GM19452 (cell line): ENCODE results near the gene HTATIP2.
"Not testable (repeated sequence)": the region's sequence is repeated elsewhere in the genome, so short reads cannot be mapped to it uniquely, and the experiment has no call there.

Source experiments
- ATAC-seq: cut with Tn5 transposase; IDR thresholded peaks from one replicate; pipeline ENCODE4 v1.9.1; 2021; ENCODE audit not compliant: unreplicated experiment

Gene HTATIP2

DNA sequence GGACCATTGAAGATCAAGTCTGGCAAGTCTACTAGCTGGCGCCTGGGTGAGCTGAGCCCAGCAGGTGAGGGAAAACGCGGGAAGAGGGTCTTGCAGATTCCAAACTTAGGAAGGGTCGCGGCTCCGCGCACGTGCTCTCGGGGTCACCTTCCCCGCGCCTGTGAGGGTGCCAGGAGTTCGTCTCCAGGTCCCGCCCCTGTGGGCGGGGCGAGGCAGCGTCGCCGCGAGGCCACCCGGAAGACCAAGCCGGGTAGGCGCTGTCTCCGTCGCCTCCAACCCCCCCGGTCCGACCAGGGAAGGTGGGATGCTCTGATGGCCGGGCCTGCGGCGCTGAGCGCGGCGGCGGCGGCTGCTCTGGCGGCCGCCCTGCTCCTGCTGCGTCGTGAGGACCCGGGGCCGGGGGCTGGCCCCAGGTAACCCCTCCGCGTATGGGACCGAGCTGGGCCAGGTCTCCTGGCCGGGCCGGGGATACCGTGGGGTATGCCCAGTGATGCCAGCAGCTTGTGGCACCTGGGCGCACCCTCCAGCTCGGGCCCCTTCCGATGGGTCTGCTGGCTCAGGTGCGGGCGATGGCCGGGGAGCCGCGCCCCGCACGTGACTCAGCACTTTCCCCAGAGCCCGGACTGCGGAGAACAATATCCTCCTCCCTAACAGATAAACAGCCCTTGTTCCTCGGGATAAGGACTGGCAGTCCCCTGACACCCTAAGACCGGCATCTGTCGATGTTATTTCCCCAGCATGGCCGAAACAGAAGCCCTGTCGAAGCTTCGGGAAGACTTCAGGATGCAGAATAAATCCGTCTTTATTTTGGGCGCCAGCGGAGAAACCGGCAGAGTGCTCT is at the start of gene HTATIP2:
Gene HTATIP2, plus strand, starts transcription at position 215 of the 841 bp plus-strand sequence. Its CDS starts 524 bp downstream, at position 739.
- peak; percentile 93 for ATAC-seq

- ATAC-seq = no peak
Measured at GRCh38 chr11:20315800-20316199, 47.7 kb upstream of the HTATIP2 start.

GRCh38 chr11:20321177-20321576 is 42.3 kb upstream of the HTATIP2 start:
- no peak for ATAC-seq

DNA sequence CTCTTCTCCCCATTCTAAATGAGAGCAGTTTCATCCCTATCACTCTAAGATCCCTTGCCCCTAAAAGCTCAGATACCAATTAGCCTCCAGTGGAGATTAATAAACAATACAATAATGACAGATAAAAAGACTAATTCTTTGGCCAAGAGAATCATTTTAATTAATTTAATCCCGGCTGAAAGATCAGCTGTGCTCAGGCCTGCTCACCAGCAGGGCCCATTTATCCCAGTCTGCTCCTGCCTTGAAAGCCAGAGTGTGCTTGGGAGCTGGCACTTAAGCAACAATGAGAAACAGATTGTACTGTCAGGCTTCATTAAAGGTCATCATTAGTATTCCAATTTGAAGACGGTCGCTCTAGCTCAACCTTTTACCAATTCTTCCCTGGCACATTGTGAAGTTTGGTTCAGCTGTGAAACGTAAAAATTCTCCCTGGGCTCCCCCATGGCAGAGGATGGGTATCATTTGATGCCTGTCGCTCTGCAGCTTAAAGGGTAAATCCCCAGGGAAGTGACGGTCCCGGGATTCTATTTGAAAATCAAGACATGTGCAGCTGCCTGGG is 36.1 kb upstream of the HTATIP2 start:
- ATAC-seq = no peak

DNA sequence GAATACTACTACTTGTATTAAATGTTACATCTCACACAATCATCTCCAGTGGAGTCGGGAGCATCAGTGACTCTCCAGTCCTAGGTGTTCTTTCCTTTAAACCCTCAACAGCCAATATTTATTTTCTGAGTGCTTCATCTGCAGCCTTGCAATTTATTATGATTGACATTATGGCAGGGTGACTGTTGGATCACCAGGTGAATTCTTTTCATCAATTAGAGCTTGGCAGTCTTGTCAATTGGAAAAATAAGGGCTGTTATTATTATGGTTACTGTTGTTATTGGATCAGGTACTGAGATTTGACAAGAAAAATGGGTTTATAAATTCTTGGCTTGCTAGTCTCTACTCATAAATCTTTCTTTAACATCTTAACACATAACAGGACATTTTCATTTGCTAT is 27.5 kb upstream of the HTATIP2 start:
- ATAC-seq = no peak

GRCh38 chr11:20337526-20338154 is 25.9 kb upstream of the HTATIP2 start:
- ATAC-seq = no peak

GRCh38 chr11:20342347-20343141 is 21.0 kb upstream of the HTATIP2 start:
- no peak for ATAC-seq

DNA sequence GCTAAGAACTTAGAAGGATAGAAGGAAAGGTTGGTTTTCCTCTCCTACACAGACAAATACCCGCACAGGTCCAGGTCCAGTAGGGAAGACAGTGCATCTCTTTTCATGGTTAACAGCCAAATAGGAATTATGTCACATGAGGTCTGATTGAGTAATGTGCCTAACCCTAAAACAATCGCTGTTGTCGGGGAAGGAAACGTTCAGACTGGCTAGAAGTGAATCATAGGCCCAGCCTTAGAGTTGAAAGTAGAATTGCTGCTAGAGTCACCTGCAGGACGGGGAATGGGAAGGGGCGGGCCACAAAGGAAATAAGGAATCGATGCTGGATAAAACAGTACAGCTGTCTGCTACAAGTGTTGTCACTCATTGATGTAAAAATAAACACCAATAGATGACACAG is 12.4 kb upstream of the HTATIP2 start:
- ATAC-seq = no peak

GRCh38 chr11:20351751-20352262 is 11.7 kb upstream of the HTATIP2 start:
- no peak for ATAC-seq

DNA sequence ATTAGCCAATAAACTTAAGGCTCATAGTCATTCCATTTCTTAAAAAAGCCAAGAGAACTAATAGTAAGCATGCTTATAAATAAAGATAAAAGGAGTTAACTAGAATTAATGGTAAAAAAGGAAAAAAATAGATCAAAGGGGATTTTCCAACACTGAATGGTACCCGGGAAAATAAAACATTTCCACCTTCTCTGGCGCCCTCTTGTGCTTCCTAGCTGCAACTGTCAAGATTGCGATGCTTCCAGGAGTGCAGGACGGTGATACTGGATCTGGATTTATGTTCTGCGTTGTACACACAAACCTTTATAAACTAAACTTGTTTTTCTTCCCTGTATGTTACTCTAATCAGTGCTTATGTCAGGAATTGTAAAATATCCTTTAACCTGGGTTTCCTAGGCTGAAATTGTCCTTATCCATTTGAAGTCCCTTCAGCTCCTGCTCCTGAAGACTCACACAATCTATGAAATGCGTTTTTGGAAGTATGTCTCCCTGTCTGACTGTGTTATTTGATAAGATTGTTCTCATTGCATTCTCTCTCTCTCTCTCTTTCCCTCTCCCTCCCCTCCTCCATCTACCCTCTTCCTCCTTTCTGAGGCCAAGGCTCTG is 9.6 kb upstream of the HTATIP2 start:
- no peak for ATAC-seq

GRCh38 chr11:20355221-20356219 is 8.0 kb upstream of the HTATIP2 start:
- peak; percentile 87 for ATAC-seq

GRCh38 chr11:20357150-20357549 is 6.4 kb upstream of the HTATIP2 start:
- ATAC-seq = no peak

DNA sequence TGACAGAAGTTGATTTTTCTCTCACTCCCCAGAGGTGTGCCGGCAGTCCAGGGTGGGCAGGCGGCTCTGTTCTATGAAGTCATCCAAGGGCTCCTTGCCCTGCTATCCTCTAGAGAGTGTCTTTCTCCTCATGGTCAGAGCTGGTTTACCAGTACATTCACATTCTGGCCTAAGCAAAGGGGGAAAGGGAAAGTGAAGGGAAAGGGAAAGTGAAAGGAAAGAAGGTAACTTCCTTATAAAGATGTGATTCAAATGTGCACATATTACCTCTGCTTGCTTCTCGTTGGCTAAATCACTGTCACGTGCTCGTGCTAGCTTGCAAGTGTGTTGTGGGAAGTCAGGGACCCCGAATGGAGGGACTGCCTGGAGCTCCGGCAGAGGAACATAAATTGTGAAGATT is 2.9 kb upstream of the HTATIP2 start:
- peak; percentile 45 for ATAC-seq

DNA sequence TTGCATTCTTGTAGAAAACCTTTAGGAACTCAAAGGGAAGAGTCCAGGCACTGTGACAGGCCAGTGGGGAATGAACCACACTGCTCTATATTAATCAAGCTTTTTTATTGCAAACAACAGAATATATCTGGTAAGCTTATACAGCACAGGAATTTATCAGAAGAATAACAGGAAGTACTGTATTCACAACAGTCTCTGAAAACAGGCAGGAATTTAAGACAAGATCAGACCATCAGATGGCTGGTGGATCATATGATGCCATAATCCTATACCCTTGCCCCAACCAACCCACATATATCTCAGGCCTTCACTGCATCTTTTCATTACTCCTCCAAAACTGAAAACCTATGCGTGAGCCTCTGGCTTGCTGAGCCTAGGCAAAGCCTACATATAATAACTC is 1.0 kb upstream of the HTATIP2 start:
- ATAC-seq = no peak

DNA sequence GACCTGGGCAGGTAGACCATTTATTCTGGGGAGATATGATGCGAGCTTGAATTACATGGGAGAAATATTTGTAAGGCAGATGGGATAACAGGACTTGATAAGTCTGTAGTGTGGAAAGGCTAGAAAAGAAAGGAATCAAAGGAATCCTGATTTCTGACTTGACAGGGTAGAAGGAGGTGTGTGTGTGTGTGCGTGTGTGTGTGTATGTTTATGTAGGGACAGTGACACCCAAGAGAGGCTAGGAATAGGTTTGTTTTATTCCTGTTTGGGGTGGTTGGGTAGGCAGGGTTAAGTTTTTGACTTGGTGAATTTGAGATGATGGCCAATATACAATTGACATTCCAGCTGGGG is 390 bp upstream of the HTATIP2 start:
- ATAC-seq = peak; percentile 12

- ATAC-seq = peak; percentile 8
Measured at GRCh38 chr11:20364341-20364792, 853 bp downstream of the HTATIP2 start.

- ATAC-seq = not testable (repeated sequence)
Measured at GRCh38 chr11:20365465-20365864, 2.0 kb downstream of the HTATIP2 start.

DNA sequence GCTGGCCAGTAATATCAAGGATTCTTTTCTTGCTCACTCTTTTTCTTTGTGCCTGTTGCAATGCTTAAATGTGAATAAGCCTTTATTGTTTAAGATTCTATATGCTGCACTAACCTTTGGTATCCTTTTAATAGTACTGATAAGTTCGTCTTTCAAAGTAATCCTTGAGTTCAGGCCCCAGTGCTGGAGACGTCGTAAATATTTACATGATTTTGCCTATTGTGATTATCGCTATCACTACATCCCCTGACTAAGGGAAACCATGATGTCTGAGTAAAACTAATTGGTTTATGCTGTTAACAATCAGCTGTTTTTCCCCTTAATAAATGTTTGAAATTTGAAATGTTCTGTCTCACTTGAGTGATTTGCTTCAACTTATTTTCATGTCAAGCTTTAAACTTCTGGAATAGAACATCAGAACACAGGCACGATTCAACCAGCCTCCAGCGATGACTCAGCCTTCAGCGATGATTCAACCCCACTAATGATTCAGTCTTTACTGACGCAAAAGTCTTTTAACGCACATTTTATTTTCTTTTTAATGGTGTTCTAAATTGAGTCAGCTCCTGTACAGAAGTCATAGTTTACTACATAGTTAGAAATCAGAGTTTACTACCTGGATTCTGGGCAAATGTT is 3.9 kb downstream of the HTATIP2 start:
- ATAC-seq = no peak

DNA sequence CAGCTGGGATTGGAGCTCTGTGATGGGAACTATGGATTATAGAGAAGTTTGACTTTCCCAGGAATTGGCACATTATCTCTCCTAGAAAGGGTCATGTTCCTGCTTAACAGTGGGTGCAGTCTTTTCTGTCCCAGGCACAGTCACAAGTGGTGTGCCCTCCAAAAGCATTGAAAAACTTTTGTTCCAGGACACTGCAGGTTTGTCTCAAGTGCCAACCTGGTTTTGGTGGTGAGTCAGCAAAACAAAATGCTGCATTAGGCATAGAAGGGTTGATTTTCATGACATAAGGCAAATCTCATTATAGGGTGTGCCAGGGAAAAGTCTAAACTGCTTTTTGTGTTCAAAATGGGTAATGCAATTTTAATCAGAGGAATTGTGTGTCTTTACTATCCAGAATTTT is 4.9 kb downstream of the HTATIP2 start:
- ATAC-seq = no peak
